Measurements from ENCODE around the gene REPS2. TPM values are rescaled to one million over a fixed set of nuclear protein-coding genes. Genes with fewer than 3 reads are reported as not detected.

REPS2 gene
- polyA plus RNA-seq, 3 donors: 2.1 to 4.7 (median 3.6) TPM

GRCh38 chrX:16920075-16920474, 26.4 kb upstream of the REPS2 start:
- no peak for DNase-seq
- Histone ChIP-seq H4K20me1 (ENCODE audit: insufficient read depth, low read length) (no peaks in the 10 kb centered on the region), H3K4me3 (replicated peaks in 1 of 3; ENCODE audit: low read depth in 2 of 3, low read length in 3 of 3) (no peak overlapping the region), H3K27me3 (ENCODE audit: control insufficient read depth in 2 of 2, insufficient read depth in 2 of 2, low read length in 2 of 2) (peaks cover 0 to 25% of the 10 kb centered on the region in 2 donors), H3K79me2 (ENCODE audit: insufficient read depth, low read length) (no peaks in the 10 kb centered on the region), H3K27ac (ENCODE audit: low read depth in 1 of 2, low read length in 2 of 2) (no peak overlapping the region), H3K4me1 (ENCODE audit: control insufficient read depth in 1 of 2, insufficient read depth in 2 of 2, low read length in 2 of 2) (no peaks in the 10 kb centered on the region), H2AFZ (ENCODE audit: insufficient read depth, low read depth, low read length, poor library complexity, severe bottlenecking) (no peak overlapping the region), H3K9ac (ENCODE audit: insufficient read depth, low read length, poor library complexity, severe bottlenecking) (no peak overlapping the region), H3K9me3 (replicated peaks in 1 of 2; ENCODE audit: control insufficient read depth in 1 of 2, insufficient read depth in 1 of 2, low read length in 2 of 2) (peaks cover 0 to 4% of the 10 kb centered on the region in 2 donors), H3K36me3 (replicated peaks in 1 of 2; ENCODE audit: control insufficient read depth in 1 of 2, insufficient read depth in 2 of 2, low read length in 2 of 2) (no peaks in the 10 kb centered on the region), H3K4me2 (replicated peaks; ENCODE audit: extremely low read depth, low read length, poor library complexity, severe bottlenecking) (no peak overlapping the region)
- Mint-ChIP-seq H3K9me3 (peaks cover 0 to 7% (median 2%) of the 10 kb centered on the region in 7 donors), H3K36me3 (no peaks in the 10 kb centered on the region), H3K27ac (no peak overlapping the region), H3K27me3 (ENCODE audit: low read depth in 3 of 3) (peaks cover 0 to 25% (median 0%) of the 10 kb centered on the region in 3 donors), H3K4me1 (no peaks in the 10 kb centered on the region), H3K4me3 (no peak overlapping the region)
- intact Hi-C loops (cut with micrococcal nuclease): no loop called here
- TF ChIP-seq CTCF (IDR thresholded peaks at IDR 0.05): no peak

GRCh38 chrX:16923157-16923556, 23.3 kb upstream of the REPS2 start:
- TF ChIP-seq CTCF (IDR thresholded peaks at IDR 0.05): no peak
- Mint-ChIP-seq H3K27ac (no peak overlapping the region), H3K4me3 (no peak overlapping the region), H3K4me1 (no peaks in the 10 kb centered on the region), H3K9me3 (peaks cover 0 to 7% (median 2%) of the 10 kb centered on the region in 7 donors), H3K27me3 (ENCODE audit: low read depth in 3 of 3) (peaks cover 0 to 21% (median 0%) of the 10 kb centered on the region in 3 donors), H3K36me3 (no peaks in the 10 kb centered on the region)
- Histone ChIP-seq H3K9ac (ENCODE audit: insufficient read depth, low read length, poor library complexity, severe bottlenecking) (no peak overlapping the region), H3K27me3 (ENCODE audit: control insufficient read depth in 2 of 2, insufficient read depth in 2 of 2, low read length in 2 of 2) (peaks cover 0 to 17% of the 10 kb centered on the region in 2 donors), H3K4me3 (replicated peaks in 1 of 3; ENCODE audit: low read depth in 2 of 3, low read length in 3 of 3) (no peak overlapping the region), H3K79me2 (ENCODE audit: insufficient read depth, low read length) (no peaks in the 10 kb centered on the region), H3K27ac (ENCODE audit: low read depth in 1 of 2, low read length in 2 of 2) (no peak overlapping the region), H3K4me1 (ENCODE audit: control insufficient read depth in 1 of 2, insufficient read depth in 2 of 2, low read length in 2 of 2) (no peaks in the 10 kb centered on the region), H4K20me1 (ENCODE audit: insufficient read depth, low read length) (no peaks in the 10 kb centered on the region), H3K9me3 (replicated peaks in 1 of 2; ENCODE audit: control insufficient read depth in 1 of 2, insufficient read depth in 1 of 2, low read length in 2 of 2) (peaks cover 0 to 6% of the 10 kb centered on the region in 2 donors), H2AFZ (ENCODE audit: insufficient read depth, low read depth, low read length, poor library complexity, severe bottlenecking) (no peak overlapping the region), H3K4me2 (replicated peaks; ENCODE audit: extremely low read depth, low read length, poor library complexity, severe bottlenecking) (no peak overlapping the region), H3K36me3 (replicated peaks in 1 of 2; ENCODE audit: control insufficient read depth in 1 of 2, insufficient read depth in 2 of 2, low read length in 2 of 2) (no peaks in the 10 kb centered on the region)
- intact Hi-C loops (cut with micrococcal nuclease): no loop called here
- WGBS (ENCODE audit: insufficient coverage): no CpG with 5 or more reads among the region's 3 CpGs
- no peak for DNase-seq
